GM21447 (cell line): ENCODE data around the gene GTF3A.
A peak's percentile ranks its signal among the peaks of the same experiment; 100 is the strongest.
"Not testable (repeated sequence)": the region's sequence is repeated elsewhere in the genome, so short reads cannot be mapped to it uniquely, and the experiment has no call there.

ENCODE experiments used
- ATAC-seq: cut with Tn5 transposase; IDR thresholded peaks from one replicate; pipeline ENCODE4 v1.9.1; 2021; ENCODE audit not compliant: unreplicated experiment

Gene GTF3A

GRCh38 chr13:27424246-27425157 lies at the start of gene GTF3A:
Gene GTF3A (plus strand): TSS chr13:27424619.
- peak; percentile 47 for ATAC-seq

GRCh38 chr13:27374650-27375049 lies 49.8 kb upstream of the GTF3A start:
- no peak for ATAC-seq

GRCh38 chr13:27375686-27376326 lies 48.6 kb upstream of the GTF3A start:
- no peak for ATAC-seq

GRCh38 chr13:27379126-27379525 lies 45.3 kb upstream of the GTF3A start:
- ATAC-seq: no peak

- ATAC-seq: no peak
These were observed 44.5 kb upstream of the GTF3A start for GRCh38 chr13:27379694-27380641.

GRCh38 chr13:27381601-27382000 lies 42.8 kb upstream of the GTF3A start:
- ATAC-seq: no peak

- no peak for ATAC-seq
These were observed 41.1 kb upstream of the GTF3A start for GRCh38 chr13:27383104-27383921.

GRCh38 chr13:27384285-27384684 lies 40.1 kb upstream of the GTF3A start:
- ATAC-seq: no peak

GRCh38 chr13:27388241-27388640 lies 36.2 kb upstream of the GTF3A start:
- no peak for ATAC-seq

GRCh38 chr13:27389891-27390290 lies 34.5 kb upstream of the GTF3A start:
- ATAC-seq: no peak

GRCh38 chr13:27391471-27391870 lies 32.9 kb upstream of the GTF3A start:
- ATAC-seq: no peak

- ATAC-seq: no peak
These were observed 31.3 kb upstream of the GTF3A start for GRCh38 chr13:27393101-27393500.

GRCh38 chr13:27395007-27395510 lies 29.4 kb upstream of the GTF3A start:
- ATAC-seq: no peak

- ATAC-seq: no peak
These were observed 28.1 kb upstream of the GTF3A start for GRCh38 chr13:27396252-27396846.

- no peak for ATAC-seq
These were observed 26.1 kb upstream of the GTF3A start for GRCh38 chr13:27398360-27398759.

GRCh38 chr13:27400405-27400804 lies 24.0 kb upstream of the GTF3A start:
- not testable (repeated sequence) for ATAC-seq

- no peak for ATAC-seq
These were observed 23.2 kb upstream of the GTF3A start for GRCh38 chr13:27401210-27401609.

- no peak for ATAC-seq
These were observed 21.2 kb upstream of the GTF3A start for GRCh38 chr13:27403203-27403678.

- ATAC-seq: no peak
These were observed 20.6 kb upstream of the GTF3A start for GRCh38 chr13:27403727-27404385.
